Ureter (tissue), 1 donor: ENCODE measurements around the gene ENTR1. TPM values are rescaled to one million over a fixed set of nuclear protein-coding genes. Genes with fewer than 3 reads are reported as not detected.
"Not testable (repeated sequence)": the region's sequence is repeated elsewhere in the genome, so short reads cannot be mapped to it uniquely, and the experiment has no call there.

ENCODE experiments used
- DNase-seq: peaks from one replicate; pipeline ENCODE4 v3.0.0-alpha.2; 2020; ENCODE audit warnings: low spot score
- total RNA-seq: library from RNA; stranded (reverse); gene quantifications from one replicate; pipeline ENCODE4 v1.2.4, GENCODE V29; 2023
- donor health status: DM: yes; HTN: yes; CAD: no.

Gene ENTR1
- total RNA-seq, 1 donor from 2014 or later = 50.1 TPM

DNA sequence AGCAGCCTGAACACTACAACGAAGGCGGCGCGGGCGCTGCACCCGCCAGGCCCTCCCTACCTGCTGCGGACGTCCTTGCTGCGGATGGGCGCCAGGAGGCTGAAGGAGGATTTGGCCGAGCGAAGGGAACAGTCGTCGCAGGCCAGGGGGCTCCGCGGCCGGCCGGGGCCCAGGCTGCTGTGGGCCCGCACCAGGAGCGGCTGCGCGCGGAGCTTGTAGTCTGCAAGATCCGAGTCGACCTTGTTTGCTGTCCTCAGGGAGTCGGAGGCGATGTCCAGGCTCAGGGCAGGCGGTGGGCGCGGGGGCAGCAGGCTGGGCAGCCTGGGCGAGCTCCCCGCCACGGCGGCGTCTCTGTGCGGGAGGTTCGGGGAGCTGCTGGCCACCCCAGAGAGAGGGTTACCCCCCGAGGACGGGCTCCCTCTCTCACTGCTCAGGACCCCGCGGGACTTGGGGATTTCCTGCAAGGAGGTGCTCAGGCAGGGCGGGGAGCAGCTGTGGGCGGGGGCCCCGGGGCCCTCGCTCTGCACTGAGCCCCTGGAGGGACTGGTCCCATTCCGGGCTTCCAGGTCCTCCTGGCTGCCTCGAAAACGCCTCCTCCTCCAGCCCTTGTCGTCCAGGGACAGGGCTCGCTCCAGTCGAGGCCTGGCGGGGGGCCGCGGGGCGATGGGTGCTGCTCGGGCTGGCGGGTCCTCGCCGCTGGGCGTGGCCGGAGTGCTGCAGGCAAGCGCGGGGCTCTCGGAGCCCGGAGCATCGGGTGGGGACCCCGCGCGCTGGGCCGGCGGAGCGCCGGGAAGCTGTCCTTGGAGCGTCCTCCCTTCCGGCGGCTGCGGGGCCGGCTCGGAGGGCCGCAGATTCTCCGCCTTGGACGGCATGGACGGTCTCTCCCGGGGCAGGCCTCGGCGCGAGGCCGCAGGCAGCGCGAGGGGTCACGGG lies 28.4 kb upstream of the ENTR1 start:
- DNase-seq = no peak

DNA sequence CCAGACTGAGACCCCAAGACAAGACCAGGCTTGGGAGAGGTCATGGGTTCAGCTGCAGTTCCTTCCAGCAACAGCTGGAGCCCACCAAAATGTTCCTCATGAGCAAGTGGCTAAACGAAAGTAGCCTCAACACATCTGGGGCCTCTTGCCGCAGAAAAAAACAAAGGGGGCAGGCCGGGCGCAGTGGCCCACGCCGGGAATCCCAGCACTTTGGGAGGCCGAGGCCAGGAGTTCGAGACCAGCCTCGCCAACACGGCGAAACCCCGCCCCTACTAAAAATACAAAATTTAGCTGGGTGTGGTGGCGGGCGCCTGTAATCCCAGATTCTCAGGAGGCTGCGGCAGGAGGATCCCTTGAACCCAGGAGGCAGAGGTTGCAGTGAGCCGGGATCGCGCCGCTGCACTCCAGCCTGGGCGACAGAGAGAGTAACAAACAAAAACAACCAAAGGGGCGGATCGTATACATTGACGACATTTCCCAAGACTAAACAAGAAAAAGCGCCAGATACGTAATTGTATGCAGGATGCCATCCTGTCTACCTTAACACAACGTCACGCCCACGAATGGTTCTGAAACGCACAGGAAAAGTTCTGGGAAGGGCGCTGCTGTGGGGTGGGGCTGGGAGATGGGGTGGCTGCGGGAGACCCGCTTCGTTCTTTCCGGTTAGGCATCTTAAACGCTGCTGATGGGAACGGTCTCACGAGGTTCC lies 27.6 kb upstream of the ENTR1 start:
- DNase-seq = no peak

DNA sequence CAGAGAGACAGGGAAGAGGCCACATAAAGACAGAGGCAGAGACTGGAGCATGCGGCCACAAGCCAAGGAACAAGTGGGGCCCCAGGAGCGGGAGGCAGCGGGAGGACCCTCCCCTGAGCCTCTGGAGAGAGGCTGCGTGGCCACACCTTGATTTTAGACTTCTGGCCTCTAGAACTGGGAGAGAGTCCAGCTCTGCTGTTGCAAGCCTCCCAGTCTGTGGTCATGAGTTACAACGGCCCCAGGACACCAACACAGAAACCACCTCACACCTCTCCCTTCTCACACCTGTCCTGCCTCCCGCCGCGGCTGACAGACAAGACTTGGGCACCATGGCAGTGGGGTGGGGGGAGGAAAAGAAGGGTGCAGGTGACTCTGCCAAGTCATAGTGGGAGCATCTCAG lies 27.0 kb upstream of the ENTR1 start:
- no peak for DNase-seq

DNA sequence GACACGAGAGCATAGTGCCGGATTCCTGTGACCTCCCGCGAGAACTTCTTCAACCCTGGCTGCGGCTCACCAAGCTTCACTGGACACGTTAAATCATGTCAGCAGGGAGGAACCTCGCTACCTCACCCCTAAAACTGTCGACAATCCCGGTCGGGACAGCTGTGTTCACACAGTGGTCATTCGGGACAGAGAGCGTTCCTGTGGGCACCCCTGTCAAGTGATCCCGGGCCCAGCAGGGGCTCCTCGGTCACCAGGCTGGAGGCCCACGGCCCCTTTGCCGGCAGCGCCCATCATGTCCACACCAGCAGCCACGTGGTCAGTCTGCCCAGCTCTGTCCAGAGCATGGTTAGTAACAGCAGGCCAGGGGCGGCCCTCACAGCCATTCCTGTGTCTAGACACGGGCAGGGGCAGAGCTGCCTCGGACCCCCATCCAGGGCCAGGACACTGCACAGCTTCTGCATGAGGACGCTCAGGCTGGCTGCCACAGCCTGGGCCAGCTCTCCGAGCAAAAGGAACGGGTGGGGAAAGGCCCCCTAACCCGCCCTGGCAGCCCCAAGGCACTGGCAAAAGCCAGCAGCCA lies 25.7 kb upstream of the ENTR1 start:
- DNase-seq = no peak

DNA sequence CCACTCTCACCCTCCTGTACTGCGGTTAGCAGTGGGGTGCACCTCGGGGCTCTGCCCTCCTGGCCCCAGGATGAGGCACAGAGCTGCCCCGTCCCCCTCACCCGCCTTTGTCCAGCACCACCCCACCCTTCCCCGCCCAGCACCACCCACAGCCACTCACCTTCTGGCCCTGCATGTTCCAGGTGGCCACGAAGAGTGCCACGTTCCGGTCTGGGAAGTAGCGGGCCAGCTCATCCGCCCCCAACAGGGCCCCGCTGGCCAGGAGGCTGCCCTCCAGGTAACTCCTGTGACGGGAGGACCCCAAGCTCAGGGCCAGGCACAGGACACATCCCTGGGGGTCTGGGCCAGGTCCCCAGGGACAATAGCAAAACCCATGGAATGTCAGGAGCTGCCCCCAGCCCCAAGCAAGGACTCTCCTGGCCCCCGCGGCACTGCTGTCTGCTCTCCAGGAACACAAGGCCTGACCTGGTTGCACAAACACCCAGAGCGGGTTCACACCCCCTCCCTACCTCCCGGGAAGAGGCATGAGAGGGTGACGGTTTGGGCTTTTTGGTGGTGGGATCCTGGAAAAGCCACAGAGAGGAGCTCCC lies 24.3 kb upstream of the ENTR1 start:
- DNase-seq = no peak

DNA sequence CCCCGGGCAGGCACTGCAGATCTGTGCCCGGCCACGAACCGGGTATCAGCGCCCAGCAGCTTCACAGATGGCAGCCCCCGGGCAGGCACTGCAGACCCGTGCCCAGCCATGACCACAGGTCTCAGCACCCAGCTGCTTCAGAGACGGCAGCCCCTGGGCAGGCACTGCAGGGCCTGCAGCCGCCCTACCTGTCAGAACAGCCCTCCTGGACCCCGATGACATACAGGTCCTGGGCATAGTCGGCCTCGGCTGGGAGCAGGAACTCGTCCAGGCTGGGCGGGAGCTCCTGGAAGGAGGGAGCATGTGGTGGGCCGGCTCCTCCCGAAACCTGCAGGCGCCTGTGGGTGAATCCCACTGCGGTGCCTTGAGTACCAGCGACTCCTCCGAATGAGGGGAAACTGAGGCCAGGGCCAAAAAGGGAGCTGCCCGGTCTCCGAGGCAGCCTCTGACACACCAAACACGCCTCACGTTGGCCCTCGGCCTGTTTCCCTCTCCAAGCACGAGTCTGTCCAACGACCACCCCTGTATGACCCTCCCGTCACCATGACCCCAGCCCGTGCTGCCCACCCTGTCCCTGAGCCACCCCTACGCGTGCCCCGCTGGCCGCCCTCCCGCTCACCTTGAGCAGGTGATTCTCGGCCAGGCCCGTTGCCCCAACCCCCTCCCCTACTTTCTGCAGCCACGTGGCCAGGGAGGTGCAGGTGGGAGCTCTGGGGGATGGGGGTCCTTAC lies 23.6 kb upstream of the ENTR1 start:
- DNase-seq = no peak

DNA sequence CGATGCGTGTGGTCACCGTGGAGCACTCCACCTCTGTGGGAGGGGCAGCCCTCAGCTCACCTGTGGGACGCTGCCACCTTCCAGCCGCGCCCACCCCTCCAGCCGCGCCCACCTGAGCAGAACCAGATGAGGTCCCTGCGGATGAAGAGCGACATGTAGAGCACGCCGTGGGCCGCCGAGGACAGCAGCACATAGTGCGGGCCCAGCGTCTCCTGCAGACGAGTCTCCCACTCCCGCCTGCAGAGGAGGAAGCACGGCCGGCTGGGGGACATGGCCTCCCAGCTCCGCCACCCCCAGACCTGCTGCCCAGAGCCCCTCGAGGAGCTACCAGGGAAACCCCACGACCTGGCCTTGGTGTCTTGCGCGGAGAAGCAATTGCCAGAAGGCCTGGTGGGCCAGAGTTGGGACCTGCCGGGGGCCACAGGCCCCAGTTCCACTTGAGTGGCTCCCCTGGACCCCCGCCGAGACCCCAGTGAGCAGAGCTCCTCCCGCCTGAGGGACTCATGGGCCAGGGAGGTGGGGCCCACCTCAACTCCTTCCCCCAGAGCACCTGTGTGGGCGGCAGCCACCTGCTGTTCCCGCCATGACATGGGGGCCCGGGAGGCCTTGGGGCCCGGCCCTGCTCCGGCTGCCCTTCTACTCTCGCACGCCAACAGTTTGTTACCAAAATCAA lies 22.8 kb upstream of the ENTR1 start:
- no peak for DNase-seq

DNA sequence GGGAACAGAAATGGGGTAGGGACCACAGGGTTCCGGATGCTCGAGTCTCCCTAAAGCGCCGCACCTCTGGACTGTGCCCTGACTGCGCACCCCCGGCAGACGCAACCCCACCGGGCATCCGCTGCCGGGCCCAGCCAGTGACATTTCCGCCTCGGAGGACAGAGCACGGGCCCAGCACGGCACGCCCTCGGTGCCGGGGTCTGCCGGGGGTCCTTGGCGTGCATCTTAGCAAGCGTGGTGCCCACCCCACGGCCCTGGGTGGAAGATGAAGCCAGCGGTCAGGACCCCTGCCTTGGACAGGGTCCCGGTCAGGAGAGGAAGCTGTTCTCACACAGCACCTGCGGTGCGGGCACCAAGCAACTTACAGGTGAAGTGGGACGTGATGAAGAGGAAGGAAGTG lies 22.2 kb upstream of the ENTR1 start:
- DNase-seq = no peak

DNA sequence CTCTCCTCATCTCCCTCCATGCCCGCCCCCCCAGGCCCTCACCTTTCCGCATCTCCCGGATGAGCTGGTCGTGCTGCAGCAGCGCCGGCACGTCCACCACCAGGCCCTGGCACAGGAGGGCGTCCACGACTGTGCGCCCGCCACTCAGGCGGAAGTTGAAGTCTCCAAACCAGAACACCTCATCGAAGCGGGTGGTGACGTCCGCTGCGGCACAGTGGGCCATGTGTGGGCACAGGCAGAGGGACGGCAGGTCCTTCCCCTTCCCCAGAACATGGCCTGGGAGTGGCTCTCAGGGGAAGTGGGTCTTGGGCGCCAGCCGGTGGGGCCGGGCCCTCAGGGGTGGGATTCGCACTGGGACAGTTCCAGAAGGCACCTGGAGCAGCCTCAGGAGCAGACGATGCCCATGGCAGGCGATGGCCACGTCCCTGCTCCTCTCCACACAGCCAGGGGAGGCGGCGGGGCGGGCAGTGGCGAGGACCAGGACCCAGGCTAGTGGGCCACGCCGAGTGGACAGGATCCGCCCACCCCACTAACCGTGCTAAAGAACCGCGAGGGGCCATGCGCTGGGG lies 21.5 kb upstream of the ENTR1 start:
- no peak for DNase-seq

DNA sequence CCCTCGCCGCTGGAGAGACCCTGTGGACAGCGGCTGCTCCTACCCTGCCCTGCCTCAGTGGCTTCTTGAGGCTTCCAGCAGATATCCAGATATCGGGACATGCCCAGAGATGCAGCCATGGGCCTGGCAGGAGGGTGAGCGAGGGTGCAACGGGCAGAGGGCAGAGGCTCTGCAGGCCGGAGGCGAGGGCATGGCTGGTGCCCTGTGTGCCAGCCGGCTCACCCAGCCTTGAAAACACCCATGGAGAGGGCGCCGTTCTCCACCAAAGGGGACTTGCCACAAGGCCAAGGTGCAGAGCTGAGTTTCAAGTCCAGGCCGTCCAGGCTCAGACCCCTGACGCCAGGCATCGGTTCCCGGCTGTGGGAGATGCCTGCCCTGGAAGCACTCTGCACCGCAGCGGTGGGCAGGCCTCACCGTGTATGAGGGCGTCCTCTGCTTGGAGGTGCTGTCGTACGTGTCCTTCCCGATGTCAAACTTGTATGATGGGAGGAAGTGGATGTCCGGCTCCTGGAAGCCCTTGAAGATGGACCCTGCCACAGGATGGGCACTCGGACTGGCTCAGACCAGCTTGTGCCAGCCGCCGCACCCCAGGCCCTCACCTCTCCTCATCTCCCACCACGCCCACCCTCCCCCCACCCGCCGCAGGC lies 20.3 kb upstream of the ENTR1 start:
- no peak for DNase-seq

DNA sequence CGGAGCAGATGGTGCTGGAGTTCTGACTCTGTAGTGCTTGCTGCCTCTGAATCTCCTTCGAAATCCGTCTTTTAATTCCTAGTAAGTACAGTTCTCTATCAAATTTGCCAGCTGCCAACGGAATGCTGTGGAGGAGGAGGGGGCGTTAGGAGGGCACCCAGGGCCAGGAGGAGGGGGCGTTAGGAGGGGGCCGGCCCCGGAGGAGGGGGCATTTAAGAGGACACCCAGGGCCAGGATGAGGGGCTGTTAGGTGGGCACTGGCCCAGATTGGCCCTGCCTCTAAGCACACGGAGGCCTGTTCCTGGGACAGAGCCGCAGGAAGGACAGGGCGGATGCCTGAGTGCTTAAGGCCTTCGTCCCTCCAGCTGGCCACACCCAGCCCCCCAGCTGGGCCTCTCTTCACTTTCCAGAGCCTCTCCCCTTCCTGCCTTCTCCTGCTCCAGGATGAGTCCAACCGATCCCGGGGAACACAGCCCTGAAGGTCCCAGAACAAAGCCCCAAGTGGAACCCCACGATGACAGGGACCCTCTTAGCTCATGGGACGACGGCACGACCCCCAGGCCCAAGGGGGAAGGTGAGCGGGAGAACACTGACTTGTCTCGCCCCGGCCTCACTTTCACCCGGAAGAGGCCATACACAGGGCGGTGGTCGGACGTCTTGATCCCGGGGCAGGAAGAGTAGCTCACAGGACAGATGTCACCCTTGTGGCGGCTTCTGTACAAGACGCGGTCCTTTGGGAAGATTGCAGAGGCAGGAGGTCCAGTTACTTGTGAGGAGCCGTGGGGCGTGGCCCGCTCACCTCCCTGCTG lies 19.5 kb upstream of the ENTR1 start:
- DNase-seq = no peak

DNA sequence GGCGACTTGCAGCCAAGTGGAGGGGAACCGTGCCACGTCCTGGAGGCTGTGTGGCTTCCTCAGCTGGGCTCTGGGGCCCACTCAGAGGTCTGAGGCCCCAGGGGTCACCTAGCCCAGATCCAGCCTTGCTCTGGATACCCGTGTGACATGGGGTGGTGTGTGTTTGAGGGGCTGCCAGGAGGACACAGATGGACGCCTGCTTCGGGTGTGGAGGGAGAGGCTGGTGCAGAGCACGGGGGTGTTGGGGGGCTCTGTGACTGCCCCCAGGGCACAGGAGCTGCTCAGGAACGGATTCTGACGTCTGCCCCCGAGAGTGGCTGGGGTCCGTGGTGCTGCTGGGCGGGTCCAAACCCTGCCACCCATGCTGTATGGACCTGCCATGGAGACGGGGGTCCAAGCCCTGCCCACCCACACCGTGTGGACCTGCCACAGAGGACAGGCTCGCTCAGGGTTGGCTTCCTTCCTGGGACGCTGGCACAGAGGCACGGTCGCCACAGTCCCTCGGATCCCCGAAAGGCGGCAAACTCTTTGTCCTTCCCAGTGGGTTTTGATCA lies 18.7 kb upstream of the ENTR1 start:
- no peak for DNase-seq

DNA sequence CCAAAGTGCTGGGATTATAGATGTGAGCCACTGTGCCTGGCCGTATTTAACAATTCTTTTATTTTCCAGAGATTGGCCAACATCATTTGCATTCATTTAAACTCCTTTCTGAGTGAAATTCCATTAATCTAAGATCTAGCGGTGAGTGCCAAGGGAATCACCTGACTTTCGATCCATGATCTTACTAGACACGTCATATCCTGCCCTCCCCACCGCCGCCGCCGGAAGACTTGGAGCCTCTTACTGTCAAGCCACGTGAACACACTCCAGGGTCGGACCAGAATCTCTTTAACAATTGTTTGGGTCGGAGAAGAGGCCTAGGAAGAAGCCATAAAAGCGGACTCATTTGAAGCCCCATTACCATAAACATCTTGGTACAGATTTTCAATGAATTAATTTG lies 16.4 kb upstream of the ENTR1 start:
- no peak for DNase-seq

DNA sequence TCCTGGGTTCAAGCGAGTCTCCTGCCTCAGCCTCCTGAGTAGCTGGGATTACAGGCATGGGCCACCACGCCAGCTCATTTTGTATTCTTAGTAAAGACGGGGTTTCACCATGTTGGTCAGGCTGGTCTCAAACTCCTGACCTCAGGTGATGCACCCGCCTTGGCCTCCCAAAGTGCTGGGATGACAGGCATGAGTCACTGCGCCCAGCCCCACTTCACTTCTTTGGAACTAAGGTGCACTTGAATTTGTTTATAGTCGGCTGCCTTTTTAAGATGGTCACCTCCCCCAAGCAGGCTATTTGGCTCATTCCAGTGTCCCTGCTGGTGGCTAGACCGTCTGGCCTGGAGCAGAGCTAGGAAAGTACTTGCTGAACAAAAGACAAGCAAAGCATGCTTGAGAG lies 15.0 kb upstream of the ENTR1 start:
- DNase-seq = not testable (repeated sequence)

DNA sequence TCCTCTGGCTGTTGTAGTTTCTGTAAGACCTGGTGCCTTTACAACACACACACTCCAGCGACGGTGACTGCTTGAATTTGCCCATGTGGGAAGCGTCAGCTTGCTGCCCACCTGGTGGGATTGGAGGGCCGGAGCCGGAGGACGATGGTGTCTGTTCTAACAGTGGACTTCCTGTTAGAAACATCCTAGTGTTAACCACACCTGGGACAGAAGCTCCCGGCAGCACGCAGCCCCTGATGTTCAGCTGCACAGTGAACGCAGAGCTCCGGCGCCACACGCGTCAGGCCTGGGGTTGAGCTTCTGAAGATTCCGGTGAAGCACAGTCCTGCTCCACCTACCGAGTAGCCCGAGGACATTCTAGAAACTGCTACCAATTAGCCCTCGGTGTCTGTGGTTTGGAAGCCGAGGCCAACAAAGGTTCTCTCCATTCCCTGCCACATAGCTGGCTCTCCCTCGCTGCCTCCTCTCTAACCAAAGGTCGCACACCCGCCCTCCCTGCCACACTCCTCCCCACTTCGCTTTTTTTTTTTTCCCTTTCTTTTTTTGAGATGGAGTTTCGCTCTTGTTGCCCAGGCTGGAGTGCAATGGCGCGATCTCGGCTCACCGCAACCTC lies 14.4 kb upstream of the ENTR1 start:
- DNase-seq = no peak

DNA sequence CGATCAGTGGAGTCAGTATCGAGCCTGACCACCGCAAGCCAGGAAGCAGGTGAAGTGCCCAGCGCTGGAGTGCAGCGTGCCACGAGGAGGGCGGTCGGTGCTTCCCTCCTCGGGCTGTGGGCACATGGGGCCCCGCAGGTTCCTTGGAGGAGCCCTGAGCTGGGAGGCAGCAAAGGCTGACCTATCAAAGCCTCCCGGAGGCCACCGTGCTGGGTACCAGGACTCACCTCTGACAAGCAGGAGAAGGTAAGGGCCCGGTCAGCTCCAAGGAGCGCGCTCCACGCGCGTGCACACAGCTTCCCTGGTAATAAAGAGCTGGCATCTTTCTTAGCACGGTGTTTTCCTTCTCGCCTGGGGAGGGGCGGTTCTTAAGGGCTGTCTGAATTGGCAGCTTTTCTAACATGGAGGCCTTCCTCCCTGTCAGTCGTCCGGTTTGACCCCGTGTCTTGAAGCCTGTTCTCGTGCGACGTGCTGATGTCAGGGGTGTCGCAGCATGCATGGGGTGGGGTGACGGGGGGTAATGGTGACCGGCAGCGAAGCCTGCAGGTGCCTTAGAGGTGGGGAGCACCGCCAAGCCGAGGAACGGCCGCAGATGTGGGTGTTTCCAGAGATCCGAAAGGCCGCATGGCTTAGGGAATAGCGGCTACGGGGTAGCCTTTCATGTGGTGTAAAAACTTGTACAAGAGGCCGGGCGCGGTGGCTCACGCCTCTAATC lies 13.2 kb upstream of the ENTR1 start:
- no peak for DNase-seq

DNA sequence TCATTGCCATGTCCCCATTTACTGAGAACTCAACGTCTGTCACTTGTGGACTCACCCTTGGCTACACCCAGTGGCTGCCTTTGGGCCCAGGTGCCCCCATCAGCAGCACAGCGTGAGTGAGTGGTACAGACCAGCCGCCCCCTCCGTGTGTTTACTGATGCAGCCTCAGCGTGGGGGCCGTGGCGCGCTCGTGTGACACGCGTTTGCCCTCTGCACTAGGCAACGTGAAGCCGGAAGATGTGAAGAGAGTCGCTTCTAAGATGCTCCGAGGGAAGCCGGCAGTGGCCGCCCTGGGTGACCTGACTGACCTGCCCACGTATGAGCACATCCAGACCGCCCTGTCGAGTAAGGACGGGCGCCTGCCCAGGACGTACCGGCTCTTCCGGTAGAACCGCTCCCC lies 12.5 kb upstream of the ENTR1 start:
- DNase-seq = no peak

DNA sequence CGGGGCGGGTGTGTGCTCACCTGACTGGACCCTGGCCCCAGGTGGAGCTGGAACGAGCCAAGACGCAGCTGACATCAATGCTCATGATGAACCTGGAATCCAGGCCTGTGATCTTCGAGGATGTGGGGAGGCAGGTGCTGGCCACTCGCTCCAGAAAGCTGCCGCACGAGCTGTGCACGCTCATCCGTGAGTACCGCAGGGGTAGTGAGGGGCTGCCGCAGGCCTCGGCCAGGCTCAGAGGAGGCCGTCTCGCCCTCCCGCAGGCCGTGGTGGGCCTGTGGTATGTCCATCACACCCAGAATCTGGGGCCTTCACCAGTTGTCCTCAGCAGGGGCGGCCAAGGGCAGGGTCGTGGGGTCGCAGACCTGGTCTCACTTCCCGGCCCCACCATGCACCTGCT lies 11.4 kb upstream of the ENTR1 start:
- DNase-seq = no peak
